Measurements from ENCODE around the gene GGACT.

GGACT gene

GRCh38 chr13:100602493-100603111, 14.0 kb upstream of the GGACT start:
- Histone ChIP-seq H3K79me2 (ENCODE audit: low read length) (no peaks in the 10 kb centered on the region), H3K4me2 (ENCODE audit: low read depth, low read length) (no peak overlapping the region), H3K4me1 (ENCODE audit: low read length) (no peaks in the 10 kb centered on the region), H3K27ac (ENCODE audit: low read length) (no peak overlapping the region), H3K9me2 (replicated peaks; ENCODE audit: insufficient read depth, low read length) (no peaks in the 10 kb centered on the region), H3K27me3 (replicated peaks; ENCODE audit: insufficient read depth, low read length) (no peaks in the 10 kb centered on the region), H2AFZ (ENCODE audit: low read length) (no peak overlapping the region), H3K4me3 (ENCODE audit: low read length) (no peak overlapping the region), H3K9ac (ENCODE audit: low read length) (no peak overlapping the region), H3K9me3 (replicated peaks; ENCODE audit: insufficient read depth, low read length) (no peaks in the 10 kb centered on the region), H3K36me3 (replicated peaks; ENCODE audit: insufficient read depth, low read length) (no peaks in the 10 kb centered on the region), H3F3A (ENCODE audit: insufficient read depth, low read length) (no peaks in the 10 kb centered on the region), H4K20me1 (ENCODE audit: insufficient read depth, low read length) (no peaks in the 10 kb centered on the region)
- TF ChIP-seq EZH2 (optimal IDR thresholded peaks at IDR 0.05; ENCODE audit: low read depth, low read length) (no peak), EZH2phosphoT487 (IDR thresholded peaks at IDR 0.05; ENCODE audit: low read length) (no peak), CTCF (IDR thresholded peaks at IDR 0.05; ENCODE audit: low read length) (no peak)
- no peak for DNase-seq

- H3K9me3 ChIP-seq (replicated peaks; ENCODE audit: insufficient read depth, low read length): no peaks in the 10 kb centered on the region
Observed at GRCh38 chr13:100601716-100602115, 13.1 kb upstream of the GGACT start.

GRCh38 chr13:100600915-100601314, 12.3 kb upstream of the GGACT start:
- no peaks in the 10 kb centered on the region for H4K20me1 ChIP-seq (ENCODE audit: insufficient read depth, low read length)
- H3K4me2 ChIP-seq (ENCODE audit: low read depth, low read length): no peak overlapping the region
- H3K9me3 ChIP-seq (replicated peaks; ENCODE audit: insufficient read depth, low read length): no peaks in the 10 kb centered on the region
- H3K4me3 ChIP-seq (ENCODE audit: low read length): no peak overlapping the region
- H3K9me2 ChIP-seq (replicated peaks; ENCODE audit: insufficient read depth, low read length): no peaks in the 10 kb centered on the region
- no peak overlapping the region for H3K9ac ChIP-seq (ENCODE audit: low read length)
- H3K27ac ChIP-seq (ENCODE audit: low read length): no peak overlapping the region
- H3K27me3 ChIP-seq (replicated peaks; ENCODE audit: insufficient read depth, low read length): no peaks in the 10 kb centered on the region
- no peak for DNase-seq
- H3K4me1 ChIP-seq (ENCODE audit: low read length): no peaks in the 10 kb centered on the region
- TF ChIP-seq EZH2phosphoT487 (IDR thresholded peaks at IDR 0.05; ENCODE audit: low read length): no peak
- no peak for TF ChIP-seq EZH2 (optimal IDR thresholded peaks at IDR 0.05; ENCODE audit: low read depth, low read length)
- TF ChIP-seq CTCF (IDR thresholded peaks at IDR 0.05; ENCODE audit: low read length): no peak
- H3K79me2 ChIP-seq (ENCODE audit: low read length): no peaks in the 10 kb centered on the region
- no peaks in the 10 kb centered on the region for H3F3A ChIP-seq (ENCODE audit: insufficient read depth, low read length)
- H2AFZ ChIP-seq (ENCODE audit: low read length): no peak overlapping the region
- no peaks in the 10 kb centered on the region for H3K36me3 ChIP-seq (replicated peaks; ENCODE audit: insufficient read depth, low read length)

More at GRCh38 chr13:100601716-100602115, 13.1 kb upstream of the GGACT start:
- no peak for DNase-seq
- Histone ChIP-seq H3K9me2 (replicated peaks; ENCODE audit: insufficient read depth, low read length) (no peaks in the 10 kb centered on the region), H4K20me1 (ENCODE audit: insufficient read depth, low read length) (no peaks in the 10 kb centered on the region), H3F3A (ENCODE audit: insufficient read depth, low read length) (no peaks in the 10 kb centered on the region), H3K4me1 (ENCODE audit: low read length) (no peaks in the 10 kb centered on the region), H2AFZ (ENCODE audit: low read length) (no peak overlapping the region), H3K79me2 (ENCODE audit: low read length) (no peaks in the 10 kb centered on the region), H3K4me3 (ENCODE audit: low read length) (no peak overlapping the region), H3K27me3 (replicated peaks; ENCODE audit: insufficient read depth, low read length) (no peaks in the 10 kb centered on the region), H3K4me2 (ENCODE audit: low read depth, low read length) (no peak overlapping the region), H3K27ac (ENCODE audit: low read length) (no peak overlapping the region), H3K9ac (ENCODE audit: low read length) (no peak overlapping the region), H3K36me3 (replicated peaks; ENCODE audit: insufficient read depth, low read length) (no peaks in the 10 kb centered on the region)
- TF ChIP-seq EZH2 (optimal IDR thresholded peaks at IDR 0.05; ENCODE audit: low read depth, low read length) (no peak), CTCF (IDR thresholded peaks at IDR 0.05; ENCODE audit: low read length) (no peak), EZH2phosphoT487 (IDR thresholded peaks at IDR 0.05; ENCODE audit: low read length) (no peak)

Data from MM.1S (cell line).